ENCODE results near the gene TNFSF13.

The TNFSF13 gene

DNA sequence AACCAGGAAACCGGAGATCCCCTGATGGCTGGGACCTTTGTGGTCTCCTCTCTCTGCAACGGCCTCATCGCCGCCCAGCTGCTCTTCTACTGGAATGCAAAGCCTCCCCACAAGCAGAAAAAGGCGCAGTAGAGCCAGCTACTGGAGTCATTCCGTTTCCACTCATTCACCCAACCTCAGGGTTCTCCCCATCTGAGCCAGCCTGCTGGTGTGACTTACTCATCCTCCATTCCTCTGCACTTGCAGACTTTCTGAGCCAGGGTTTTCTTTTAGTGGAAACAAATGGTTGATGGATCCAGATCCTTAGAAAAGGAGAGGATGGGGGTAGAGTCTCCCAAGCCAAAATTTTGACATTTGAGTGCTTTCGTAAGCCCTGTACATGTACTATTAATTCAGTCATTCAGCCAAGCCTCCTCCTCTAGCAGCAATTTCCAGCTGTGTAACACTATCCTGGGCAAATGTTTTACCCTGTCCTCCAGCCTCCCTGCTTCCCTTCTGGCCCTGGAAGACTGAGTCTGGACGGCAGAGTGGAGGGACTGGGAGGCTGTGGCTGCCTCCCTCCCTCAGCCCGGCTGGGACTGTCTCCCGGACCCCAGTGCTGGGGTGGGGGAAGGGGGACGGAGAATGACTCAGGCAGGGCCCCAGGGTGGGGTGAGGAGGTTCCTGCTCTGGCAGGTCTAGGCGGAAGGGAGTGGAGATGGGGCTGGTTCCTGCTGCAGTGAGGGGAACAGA, 29.0 kb downstream of the TNFSF13 start:
- CTCF ChIA-PET, result interaction anchor here (0.7 to 2.2 kb wide), 3 partner anchors 27 to 72 kb away, joined by 3 to 11 read pairs (median 3); no protein-coding TSS in a partner anchor
- DNase-seq (ENCODE audit: extremely low spot score), result no peak

DNA sequence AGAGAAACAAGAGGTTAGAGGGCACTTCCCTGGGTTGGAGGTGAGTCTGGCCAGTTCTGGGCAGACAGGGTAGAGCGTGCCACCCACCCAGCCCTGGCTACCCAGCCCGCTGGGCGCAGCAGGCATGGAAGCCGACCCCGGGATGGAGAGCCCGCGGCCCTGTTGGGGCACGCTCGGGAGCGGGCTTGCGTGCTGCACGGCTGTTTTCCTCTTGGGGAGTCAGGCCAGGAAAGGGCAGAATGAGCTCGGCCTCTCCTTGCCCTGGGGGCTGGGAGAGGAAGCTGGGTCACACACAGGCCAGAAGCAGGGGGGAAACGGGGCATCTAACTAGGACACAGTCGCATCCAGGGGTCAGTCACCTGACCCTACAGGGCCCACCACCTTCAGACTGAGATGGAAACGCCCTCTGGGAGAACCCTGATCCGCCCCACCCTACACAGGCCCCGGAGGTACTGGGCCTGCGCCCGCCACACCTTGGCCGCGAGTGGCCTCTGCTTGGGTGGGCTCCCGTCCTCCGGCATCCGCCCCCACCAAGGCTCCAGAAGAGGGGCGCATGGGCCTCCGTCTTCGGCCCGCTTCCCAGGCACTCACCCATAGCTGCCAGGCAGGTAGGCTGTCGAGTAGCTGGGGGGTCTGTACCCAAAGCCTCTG, 30.1 kb downstream of the TNFSF13 start:
- POLR2A ChIA-PET, result interaction anchor here (1.1 to 1.2 kb wide), 3 partner anchors 13 to 99 kb away, joined by 4 to 5 read pairs (median 4); partner anchors contain the start of genes SAT2 and TP53
- CTCF ChIA-PET, result interaction anchor here (0.5 to 2.6 kb wide), 25 partner anchors 9 to 292 kb away, joined by 3 to 17 read pairs (median 4); partner anchors contain the start of genes ACAP1, CD68, FXR2 and TMEM256
- DNase-seq (ENCODE audit: extremely low spot score), result no peak
- TF ChIP-seq CTCF (IDR thresholded peaks at IDR 0.05; ENCODE audit: control extremely low read depth, extremely low read depth, low read depth, missing control alignments), result no peak

More for the DNA sequence above, 29.0 kb downstream of the TNFSF13 start:
- POLR2A ChIA-PET, result no interaction called here
- no peak for TF ChIP-seq CTCF (IDR thresholded peaks at IDR 0.05; ENCODE audit: control extremely low read depth, extremely low read depth, low read depth, missing control alignments)

GRCh38 chr17:7589204-7589868, 30.8 kb downstream of the TNFSF13 start:
- peak; percentile 85 for DNase-seq (ENCODE audit: extremely low spot score)
- ChIA-PET POLR2A (interaction anchor here (1.1 to 1.2 kb wide), 3 partner anchors 13 to 98 kb away, joined by 4 to 5 read pairs (median 4); partner anchors contain the start of genes SAT2 and TP53), CTCF (interaction anchor here (0.5 to 2.6 kb wide), 26 partner anchors 10 to 293 kb away, joined by 3 to 17 read pairs (median 4); partner anchors contain the start of genes ACAP1, CD68, FXR2 and SAT2)
- peak; percentile 80 for TF ChIP-seq CTCF (IDR thresholded peaks at IDR 0.05; ENCODE audit: control extremely low read depth, extremely low read depth, low read depth, missing control alignments)

DNA sequence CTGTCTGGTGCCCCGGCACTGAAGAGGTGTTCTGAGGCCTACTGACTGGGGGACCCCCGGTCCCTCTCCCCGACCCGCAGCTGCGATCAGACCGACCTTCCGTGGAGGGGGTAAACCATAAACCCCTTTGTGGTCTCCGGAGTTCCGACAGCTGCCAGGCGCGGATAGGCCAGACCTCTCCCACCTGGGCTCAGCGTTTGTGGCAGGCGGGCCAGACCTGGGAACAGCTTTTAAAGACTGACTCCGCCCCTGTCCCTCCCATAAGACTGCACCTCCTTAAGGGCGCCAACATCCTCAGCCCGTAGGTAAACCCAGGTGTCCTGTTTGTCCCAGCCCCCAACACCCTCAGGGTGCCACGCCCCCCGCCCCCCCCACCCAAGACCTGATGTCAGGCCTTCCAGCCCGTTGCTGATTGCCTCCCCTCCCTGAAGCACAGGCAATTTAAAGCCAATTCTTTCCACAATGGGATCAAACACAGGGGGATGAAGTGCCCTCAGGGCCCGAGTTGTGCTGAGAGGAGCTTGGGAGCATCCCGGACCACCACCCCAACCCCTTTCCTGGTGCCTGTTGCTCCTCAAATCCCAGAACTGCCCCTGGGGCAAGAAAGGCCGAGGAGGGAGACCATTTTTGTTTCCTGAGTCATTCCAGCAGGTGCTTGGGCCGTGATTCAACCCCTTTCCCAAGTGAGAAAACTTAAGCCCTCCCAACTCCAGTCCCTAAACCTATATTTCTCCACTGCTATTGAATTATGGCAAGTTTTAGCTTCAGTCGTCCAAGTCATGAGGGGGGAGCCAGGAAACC, 31.5 kb downstream of the TNFSF13 start, which contains the start of gene SOX15:
Gene SOX15, minus strand, starts transcription at position 204 of the 801 bp plus-strand sequence. CDS start 418 bp downstream, outside the sequence.
- no peak for TF ChIP-seq CTCF (IDR thresholded peaks at IDR 0.05; ENCODE audit: control extremely low read depth, extremely low read depth, low read depth, missing control alignments)
- no peak for DNase-seq (ENCODE audit: extremely low spot score)
- ChIA-PET POLR2A (interaction anchor here (1.2 kb wide), 2 partner anchors 14 to 97 kb away, joined by 4 to 5 read pairs; partner anchors contain the start of gene TP53), CTCF (interaction anchor here (0.9 to 2.6 kb wide), 19 partner anchors 11 to 294 kb away, joined by 3 to 17 read pairs (median 4); partner anchors contain the start of genes ACAP1, CD68, FXR2 and SAT2)

DNA sequence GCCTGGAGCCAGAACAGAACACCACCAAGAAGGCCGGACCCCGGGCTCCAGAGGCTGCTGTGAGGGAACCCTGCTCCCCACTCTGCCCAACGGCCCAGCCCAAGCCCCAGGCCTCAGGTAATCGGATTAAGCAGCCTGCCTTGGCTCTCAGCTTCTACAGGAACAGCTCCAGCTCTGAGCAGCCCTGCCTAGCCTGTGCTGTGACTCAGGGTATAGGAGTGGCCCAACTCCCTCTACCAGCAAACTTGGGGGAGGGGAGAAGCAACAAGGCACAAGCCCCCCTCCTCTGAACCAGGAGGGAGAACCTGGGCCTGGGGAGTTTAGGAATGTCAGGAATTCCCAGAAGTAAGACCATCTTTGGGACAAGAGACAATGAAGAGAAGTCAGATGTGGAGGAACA, 32.2 kb downstream of the TNFSF13 start:
- POLR2A ChIA-PET, result no interaction called here
- no peak for TF ChIP-seq CTCF (IDR thresholded peaks at IDR 0.05; ENCODE audit: control extremely low read depth, extremely low read depth, low read depth, missing control alignments)
- CTCF ChIA-PET, result interaction anchor here (1.2 to 2.6 kb wide), 3 partner anchors 11 to 235 kb away, joined by 3 to 16 read pairs (median 14); partner anchors contain the start of gene TMEM95
- no peak for DNase-seq (ENCODE audit: extremely low spot score)
